ENCODE measurements around the gene TMEM244. TPM values are rescaled to one million over a fixed set of nuclear protein-coding genes. Genes with fewer than 3 reads are reported as not detected.

TMEM244 gene
- total and polyA plus RNA-seq, 2 donors (not counting 3 experiments of a cell fraction or from before 2014, with no cell fraction given) = not detected

- CTCF ChIA-PET = interaction anchor here (0.7 kb wide), 1 partner anchor 234 kb away, joined by 3 read pairs; no protein-coding TSS in a partner anchor
- TF ChIP-seq, protein P1, sequence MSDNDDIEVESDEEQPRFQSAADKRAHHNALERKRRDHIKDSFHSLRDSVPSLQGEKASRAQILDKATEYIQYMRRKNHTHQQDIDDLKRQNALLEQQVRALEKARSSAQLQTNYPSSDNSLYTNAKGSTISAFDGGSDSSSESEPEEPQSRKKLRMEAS (IDR thresholded peaks at IDR 0.05; ENCODE audit: insufficient read depth, insufficient read length) = no peak
- TF ChIP-seq POLR2AphosphoS5 (IDR thresholded peaks at IDR 0.05; ENCODE audit: insufficient read depth, low read depth, low read length) (no peak), JUN (IDR thresholded peaks at IDR 0.05; ENCODE audit: borderline replicate concordance, insufficient read depth, insufficient read length, low read depth) (no peak), POLR2A (IDR thresholded peaks at IDR 0.05; ENCODE audit: low read depth, low read length) (no peak), MYC (IDR thresholded peaks at IDR 0.05; ENCODE audit: low read depth, low read length) (no peak), FOS (IDR thresholded peaks at IDR 0.05; ENCODE audit: borderline replicate concordance, insufficient read depth, low read length) (no peak)
- H3K9me1 ChIP-seq (replicated peaks; ENCODE audit: control insufficient read depth, extremely low read depth, insufficient read depth, low read length) = no peaks in the 10 kb centered on the region
- POLR2A ChIA-PET = no interaction called here
- no peak overlapping the region for H3K27ac ChIP-seq (ENCODE audit: insufficient read depth, low read depth, low read length)
- H3K4me1 ChIP-seq (ENCODE audit: control insufficient read depth, extremely low read depth, insufficient read depth, low read length) = no peaks in the 10 kb centered on the region
- DNase-seq (ENCODE audit: low read depth, low spot score) (no peak), FAIRE-seq (no peak)
- H3K9me3 ChIP-seq (replicated peaks; ENCODE audit: control insufficient read depth, insufficient read depth, low read length) = no peaks in the 10 kb centered on the region
- no peaks in the 10 kb centered on the region for H4K20me1 ChIP-seq (replicated peaks; ENCODE audit: control insufficient read depth, extremely low read depth, insufficient read depth, low read length)
- intact Hi-C loops (cut with micrococcal nuclease) (no loop called here), dilution Hi-C loops (cut with MboI; ENCODE audit: extremely low pct_ligation_motif_present, low sequenced_read_pairs) (no loop called here)
- H2AFZ ChIP-seq (ENCODE audit: low read depth, low read length) = no peak overlapping the region
- peaks cover 2 to 3% of the 10 kb centered on the region in 2 experiments for H3K27me3 ChIP-seq (ENCODE audit: control insufficient read depth in 2 of 2, insufficient read depth in 2 of 2, low read length in 2 of 2)
- BruUV-seq (replicated peaks) = no TSS peak
- no peaks in the 10 kb centered on the region for H3K79me2 ChIP-seq (ENCODE audit: control insufficient read depth, insufficient read depth, low read length)
- H3K9ac ChIP-seq (replicated peaks; ENCODE audit: extremely low read depth, insufficient read depth, low read length) = no peak overlapping the region
- H3K4me2 ChIP-seq (ENCODE audit: insufficient read depth, low read length) = no peak overlapping the region
- no peaks in the 10 kb centered on the region for H3K36me3 ChIP-seq (ENCODE audit: control insufficient read depth in 2 of 2, extremely low read depth in 1 of 2, insufficient read depth in 2 of 2, low read length in 2 of 2)
- H3K4me3 ChIP-seq (replicated peaks in 1 of 3; ENCODE audit: insufficient read depth in 1 of 3, low read depth in 1 of 3, low read length in 3 of 3) = no peak overlapping the region
These were observed 28.8 kb downstream of the TMEM244 start for GRCh38 chr6:129832299-129832698.

DNA sequence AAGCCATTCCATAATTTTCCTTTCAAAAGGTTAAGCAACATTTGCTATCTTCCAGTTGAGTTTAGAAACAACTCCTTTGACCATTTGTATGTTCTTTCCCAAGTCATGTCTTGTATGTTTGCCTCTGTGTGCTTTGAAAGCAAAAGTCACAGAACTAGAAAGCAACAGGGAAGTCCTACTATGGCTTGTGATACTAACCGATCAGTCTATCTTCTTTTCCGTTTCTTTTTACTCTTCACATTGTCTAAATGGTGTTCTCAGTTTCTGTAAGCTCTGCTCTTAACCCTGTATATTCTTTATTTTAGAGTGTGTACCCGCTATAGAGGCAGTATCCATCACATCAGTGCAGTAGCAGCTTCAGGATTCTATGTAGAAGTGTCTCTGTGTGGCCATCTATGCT is 32.9 kb downstream of the TMEM244 start:
- DNase-seq (ENCODE audit: low read depth, low spot score) (no peak), FAIRE-seq (no peak)
- intact Hi-C loops (cut with micrococcal nuclease) (no loop called here), dilution Hi-C loops (cut with MboI; ENCODE audit: extremely low pct_ligation_motif_present, low sequenced_read_pairs) (no loop called here)
- Histone ChIP-seq H3K27me3 (ENCODE audit: control insufficient read depth in 2 of 2, insufficient read depth in 2 of 2, low read length in 2 of 2) (peaks cover 0 to 3% of the 10 kb centered on the region in 2 experiments), H3K4me3 (replicated peaks in 1 of 3; ENCODE audit: insufficient read depth in 1 of 3, low read depth in 1 of 3, low read length in 3 of 3) (no peak overlapping the region), H3K79me2 (ENCODE audit: control insufficient read depth, insufficient read depth, low read length) (no peaks in the 10 kb centered on the region), H3K9me1 (replicated peaks; ENCODE audit: control insufficient read depth, extremely low read depth, insufficient read depth, low read length) (no peaks in the 10 kb centered on the region), H2AFZ (ENCODE audit: low read depth, low read length) (no peak overlapping the region), H3K9ac (replicated peaks; ENCODE audit: extremely low read depth, insufficient read depth, low read length) (no peak overlapping the region), H3K27ac (ENCODE audit: insufficient read depth, low read depth, low read length) (no peak overlapping the region), H3K4me1 (ENCODE audit: control insufficient read depth, extremely low read depth, insufficient read depth, low read length) (no peaks in the 10 kb centered on the region), H3K9me3 (replicated peaks; ENCODE audit: control insufficient read depth, insufficient read depth, low read length) (no peaks in the 10 kb centered on the region), H3K36me3 (ENCODE audit: control insufficient read depth in 2 of 2, extremely low read depth in 1 of 2, insufficient read depth in 2 of 2, low read length in 2 of 2) (no peaks in the 10 kb centered on the region), H3K4me2 (ENCODE audit: insufficient read depth, low read length) (no peak overlapping the region), H4K20me1 (replicated peaks; ENCODE audit: control insufficient read depth, extremely low read depth, insufficient read depth, low read length) (no peaks in the 10 kb centered on the region)
- ChIA-PET POLR2A (no interaction called here), CTCF (interaction anchor here (0.9 to 1.1 kb wide), 2 partner anchors 14 to 16 kb away, joined by 3 read pairs; no protein-coding TSS in a partner anchor)
- BruUV-seq (replicated peaks) = no TSS peak
- TF ChIP-seq FOS (IDR thresholded peaks at IDR 0.05; ENCODE audit: borderline replicate concordance, insufficient read depth, low read length) (no peak), GATA2 (IDR thresholded peaks at IDR 0.05; ENCODE audit: insufficient read depth, insufficient read length, low read depth, low read length) (no peak), POLR2AphosphoS5 (IDR thresholded peaks at IDR 0.05; ENCODE audit: insufficient read depth, low read depth, low read length) (no peak), CTCF (IDR thresholded peaks at IDR 0.05; ENCODE audit: extremely low read depth in 1 of 2, insufficient read depth in 1 of 2, low read depth in 1 of 2, low read length in 2 of 2) (no peak), EZH2 (IDR thresholded peaks at IDR 0.05; ENCODE audit: borderline replicate concordance, low read depth, low read length, severe bottlenecking) (no peak), MYC (IDR thresholded peaks at IDR 0.05; ENCODE audit: low read depth, low read length) (no peak), POLR2A (IDR thresholded peaks at IDR 0.05; ENCODE audit: low read depth, low read length) (no peak), JUN (IDR thresholded peaks at IDR 0.05; ENCODE audit: borderline replicate concordance, insufficient read depth, insufficient read length, low read depth) (no peak)
- TF ChIP-seq, protein P1 (IDR thresholded peaks at IDR 0.05; ENCODE audit: insufficient read depth, insufficient read length) = no peak

Measured in endothelial cell of umbilical vein (primary cell).